ENCODE results near the gene GNG12. TPM values are rescaled to one million over a fixed set of nuclear protein-coding genes. Genes with fewer than 3 reads are reported as not detected.

Gene GNG12
- total RNA-seq, 2 experiments from 2014 or later, result not detected

DNA sequence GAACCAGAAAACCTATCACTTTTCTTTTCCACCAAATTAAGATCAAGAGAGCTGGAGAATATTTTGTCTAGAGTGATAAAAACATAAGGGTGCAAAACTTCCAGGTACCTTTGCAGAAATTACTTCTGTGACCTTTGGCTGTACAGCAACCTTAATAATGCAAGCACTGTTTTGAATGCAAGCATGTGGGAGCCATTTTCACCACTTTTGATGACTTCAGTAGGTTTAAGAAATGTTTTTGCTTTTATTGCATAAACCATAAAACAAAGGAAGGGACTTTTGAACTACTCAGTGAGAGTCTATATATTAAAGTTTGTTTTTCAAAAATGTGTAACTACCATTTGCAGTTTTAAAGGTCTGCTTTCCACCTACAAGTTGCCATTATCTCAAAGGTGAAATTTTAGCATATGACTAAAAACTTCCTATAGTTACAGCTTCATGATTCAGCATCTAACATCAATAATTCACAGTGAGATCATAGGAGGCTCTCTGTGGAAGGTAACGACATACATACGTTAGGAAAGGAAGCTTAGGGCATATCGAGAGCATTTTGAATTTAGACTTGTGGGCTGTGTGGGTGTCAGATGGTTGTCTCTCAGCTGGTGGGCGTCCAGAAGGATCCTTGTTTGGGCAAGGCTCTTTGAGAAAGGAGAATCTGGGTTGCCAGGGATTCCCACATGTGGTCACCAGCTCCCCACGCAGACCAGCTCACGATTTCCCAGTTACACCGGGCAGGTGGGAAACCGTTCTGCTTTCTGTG lies 149.3 kb downstream of the GNG12 start:
- H3K27ac ChIP-seq (ENCODE audit: low read depth in 1 of 2, low read length in 2 of 2), result no peak overlapping the region
- peaks cover 28% of the 10 kb centered on the region for H3K4me1 Mint-ChIP-seq (ENCODE audit: low read depth)
- peaks cover 17% of the 10 kb centered on the region for H3K4me1 ChIP-seq (ENCODE audit: insufficient read depth, low read length)
- intact Hi-C loops (cut with DNase I, micrococcal nuclease), result loop anchor here in 1 of 2 experiments (2.0 to 10.0 kb wide), 3 partner anchors 253 to 1339 kb away; partner anchors contain the start of gene SERBP1
- peak overlapping the region; percentile 91 for H3K4me3 ChIP-seq (ENCODE audit: low read length)
- H3K27me3 ChIP-seq (ENCODE audit: control insufficient read depth in 1 of 2, insufficient read depth in 2 of 2, low read length in 2 of 2), result no peaks in the 10 kb centered on the region
- no peaks in the 10 kb centered on the region for H3K27me3 Mint-ChIP-seq
- peak overlapping the region; percentile 98 for H3K4me3 Mint-ChIP-seq
- no peaks in the 10 kb centered on the region for H3K9me3 ChIP-seq (ENCODE audit: control insufficient read depth in 1 of 2, insufficient read depth in 1 of 2, low read length in 2 of 2)
- TF ChIP-seq, protein P1, sequence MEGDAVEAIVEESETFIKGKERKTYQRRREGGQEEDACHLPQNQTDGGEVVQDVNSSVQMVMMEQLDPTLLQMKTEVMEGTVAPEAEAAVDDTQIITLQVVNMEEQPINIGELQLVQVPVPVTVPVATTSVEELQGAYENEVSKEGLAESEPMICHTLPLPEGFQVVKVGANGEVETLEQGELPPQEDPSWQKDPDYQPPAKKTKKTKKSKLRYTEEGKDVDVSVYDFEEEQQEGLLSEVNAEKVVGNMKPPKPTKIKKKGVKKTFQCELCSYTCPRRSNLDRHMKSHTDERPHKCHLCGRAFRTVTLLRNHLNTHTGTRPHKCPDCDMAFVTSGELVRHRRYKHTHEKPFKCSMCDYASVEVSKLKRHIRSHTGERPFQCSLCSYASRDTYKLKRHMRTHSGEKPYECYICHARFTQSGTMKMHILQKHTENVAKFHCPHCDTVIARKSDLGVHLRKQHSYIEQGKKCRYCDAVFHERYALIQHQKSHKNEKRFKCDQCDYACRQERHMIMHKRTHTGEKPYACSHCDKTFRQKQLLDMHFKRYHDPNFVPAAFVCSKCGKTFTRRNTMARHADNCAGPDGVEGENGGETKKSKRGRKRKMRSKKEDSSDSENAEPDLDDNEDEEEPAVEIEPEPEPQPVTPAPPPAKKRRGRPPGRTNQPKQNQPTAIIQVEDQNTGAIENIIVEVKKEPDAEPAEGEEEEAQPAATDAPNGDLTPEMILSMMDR (IDR thresholded peaks at IDR 0.05), result no peak
- ChIA-PET POLR2A (interaction anchor here (0.8 to 3.7 kb wide), 11 partner anchors 10 to 1352 kb away, joined by 3 to 74 read pairs (median 9); partner anchors contain the start of genes DNAI4, MIER1, SERBP1 and SLC35D1), CTCF (interaction anchor here (1.1 to 1.8 kb wide), 3 partner anchors 8 to 122 kb away, joined by 3 to 5 read pairs (median 3); no protein-coding TSS in a partner anchor)
- H3K9me3 Mint-ChIP-seq, result no peaks in the 10 kb centered on the region
- peaks cover 16% of the 10 kb centered on the region for H3K36me3 Mint-ChIP-seq (ENCODE audit: low read depth)
- no peaks in the 10 kb centered on the region for H3K36me3 ChIP-seq (ENCODE audit: insufficient read depth, low read length)
- peak overlapping the region; percentile 89 for H3K27ac Mint-ChIP-seq
- ATAC-seq (ENCODE audit: poor library complexity) (no peak), DNase-seq (peak in 3 of 14 experiments; percentile 6 to 35 (median 33))

DNA sequence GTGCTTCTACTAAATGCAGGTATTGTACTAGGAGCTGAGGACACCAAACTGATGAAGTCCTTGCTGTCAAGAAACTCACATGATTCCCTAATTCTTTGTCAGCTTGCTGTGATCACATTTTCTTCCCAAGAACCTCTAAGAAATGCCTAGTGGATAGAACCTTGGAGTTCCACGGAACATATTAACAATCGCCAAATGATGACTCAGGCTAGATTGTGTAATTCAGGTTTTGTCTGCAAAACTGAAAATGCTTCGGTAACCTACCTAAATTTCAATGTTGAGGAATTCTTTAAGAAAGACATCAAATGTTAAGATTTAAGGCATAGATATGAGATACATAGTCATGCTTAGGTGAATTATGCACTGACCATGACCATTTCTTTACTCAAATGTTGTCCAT lies 150.0 kb downstream of the GNG12 start:
- Mint-ChIP-seq H3K36me3 (ENCODE audit: low read depth) (peaks cover 13% of the 10 kb centered on the region), H3K4me1 (ENCODE audit: low read depth) (peaks cover 28% of the 10 kb centered on the region), H3K9me3 (no peaks in the 10 kb centered on the region), H3K27ac (peak overlapping the region; percentile 89), H3K4me3 (peak overlapping the region; percentile 52), H3K27me3 (no peaks in the 10 kb centered on the region)
- ATAC-seq (ENCODE audit: poor library complexity) (no peak), DNase-seq (peak in 2 of 14 experiments; percentile 19 to 29)
- intact Hi-C loops (cut with DNase I, micrococcal nuclease), result loop anchor here in 1 of 2 experiments (5.0 to 10.0 kb wide), 2 partner anchors 751 to 1339 kb away; no protein-coding TSS in a partner anchor
- CTCF ChIA-PET, result interaction anchor here (1.5 kb wide), 1 partner anchor 8 kb away, joined by 4 read pairs; no protein-coding TSS in a partner anchor
- Histone ChIP-seq H3K4me1 (ENCODE audit: insufficient read depth, low read length) (peaks cover 17% of the 10 kb centered on the region), H3K36me3 (ENCODE audit: insufficient read depth, low read length) (no peaks in the 10 kb centered on the region), H3K27me3 (ENCODE audit: control insufficient read depth in 1 of 2, insufficient read depth in 2 of 2, low read length in 2 of 2) (no peaks in the 10 kb centered on the region), H3K9me3 (ENCODE audit: control insufficient read depth in 1 of 2, insufficient read depth in 1 of 2, low read length in 2 of 2) (no peaks in the 10 kb centered on the region), H3K27ac (ENCODE audit: low read depth in 1 of 2, low read length in 2 of 2) (no peak overlapping the region), H3K4me3 (ENCODE audit: low read length) (no peak overlapping the region)
- TF ChIP-seq, protein P1 (IDR thresholded peaks at IDR 0.05), result no peak
- POLR2A ChIA-PET, result interaction anchor here (3.3 to 3.7 kb wide), 3 partner anchors 9 to 253 kb away, joined by 11 to 74 read pairs (median 26); partner anchors contain the start of gene SERBP1

DNA sequence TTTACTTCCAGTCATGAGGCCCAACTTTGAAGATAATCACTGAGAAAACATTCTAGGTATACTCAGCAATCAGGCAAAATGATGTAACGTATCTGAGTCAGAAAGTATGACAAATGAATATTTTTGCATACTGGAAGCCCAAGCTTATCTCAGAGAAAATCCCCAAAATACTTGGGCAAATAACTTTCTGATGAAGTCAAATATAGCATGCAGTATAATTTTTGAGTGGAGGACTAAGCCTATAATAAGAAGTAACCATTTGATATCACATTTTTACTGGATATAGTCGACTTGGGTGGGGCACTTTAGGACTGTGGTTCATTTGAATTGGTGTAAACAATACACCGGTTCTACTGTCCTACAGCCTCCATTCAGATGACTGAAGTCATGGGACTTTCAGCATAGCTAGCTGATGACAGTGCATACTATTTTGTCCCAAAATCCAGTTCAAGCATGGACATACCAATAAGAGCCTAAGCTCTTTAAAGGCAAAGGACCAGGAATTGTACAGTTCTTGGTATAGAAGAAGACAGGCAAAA lies 150.5 kb downstream of the GNG12 start:
- ChIA-PET CTCF (interaction anchor here (0.5 to 1.5 kb wide), 2 partner anchors 9 to 170 kb away, joined by 3 to 4 read pairs; no protein-coding TSS in a partner anchor), POLR2A (interaction anchor here (0.9 kb wide), 1 partner anchor 10 kb away, joined by 4 read pairs; no protein-coding TSS in a partner anchor)
- intact Hi-C loops (cut with DNase I, micrococcal nuclease), result loop anchor here in 1 of 2 experiments (5.0 to 10.0 kb wide), 2 partner anchors 750 to 1338 kb away; no protein-coding TSS in a partner anchor

More for the DNA sequence above, 150.5 kb downstream of the GNG12 start:
- H3K27me3 ChIP-seq (ENCODE audit: control insufficient read depth in 1 of 2, insufficient read depth in 2 of 2, low read length in 2 of 2), result no peaks in the 10 kb centered on the region
- H3K36me3 ChIP-seq (ENCODE audit: insufficient read depth, low read length), result no peaks in the 10 kb centered on the region
- ATAC-seq (ENCODE audit: poor library complexity) (no peak), DNase-seq (peak in 2 of 14 experiments; percentile 16 to 29)
- H3K4me3 ChIP-seq (ENCODE audit: low read length), result no peak overlapping the region
- H3K4me3 Mint-ChIP-seq, result no peak overlapping the region
- H3K9me3 Mint-ChIP-seq, result no peaks in the 10 kb centered on the region
- peaks cover 17% of the 10 kb centered on the region for H3K4me1 ChIP-seq (ENCODE audit: insufficient read depth, low read length)
- H3K36me3 Mint-ChIP-seq (ENCODE audit: low read depth), result peaks cover 12% of the 10 kb centered on the region
- no peak overlapping the region for H3K27ac ChIP-seq (ENCODE audit: low read depth in 1 of 2, low read length in 2 of 2)
- H3K27ac Mint-ChIP-seq, result no peak overlapping the region
- H3K27me3 Mint-ChIP-seq, result no peaks in the 10 kb centered on the region
- no peaks in the 10 kb centered on the region for H3K9me3 ChIP-seq (ENCODE audit: control insufficient read depth in 1 of 2, insufficient read depth in 1 of 2, low read length in 2 of 2)
- TF ChIP-seq, protein P1 (IDR thresholded peaks at IDR 0.05), result no peak
- peaks cover 28% of the 10 kb centered on the region for H3K4me1 Mint-ChIP-seq (ENCODE audit: low read depth)

Data from CD4-positive, alpha-beta T cell (primary cell).